ENCODE results near the gene PIK3CB. TPM values are rescaled to one million over a fixed set of nuclear protein-coding genes. Genes with fewer than 3 reads are reported as not detected.
"Not testable (repeated sequence)": the region's sequence is repeated elsewhere in the genome, so short reads cannot be mapped to it uniquely, and the experiment has no call there.

The PIK3CB gene
- total RNA-seq, 2 experiments from 2014 or later, result 17.4 to 20.5 TPM

- DNase-seq, result no peak
- Mint-ChIP-seq H3K4me1 (no peaks in the 10 kb centered on the region), H3K27ac (no peak overlapping the region), H3K36me3 (no peaks in the 10 kb centered on the region), H3K27me3 (no peaks in the 10 kb centered on the region), H3K9me3 (no peaks in the 10 kb centered on the region), H3K4me3 (no peak overlapping the region)
These were observed 22.1 kb upstream of the PIK3CB start for GRCh38 chr3:138856799-138857198.

- Mint-ChIP-seq H3K4me3 (no peak overlapping the region), H3K9me3 (no peaks in the 10 kb centered on the region), H3K27me3 (no peaks in the 10 kb centered on the region), H3K4me1 (no peaks in the 10 kb centered on the region), H3K27ac (no peak overlapping the region), H3K36me3 (no peaks in the 10 kb centered on the region)
- DNase-seq, result no peak
These were observed 20.2 kb upstream of the PIK3CB start for GRCh38 chr3:138854940-138855339.

GRCh38 chr3:138854204-138854603, 19.5 kb upstream of the PIK3CB start:
- H3K27me3 Mint-ChIP-seq, result no peaks in the 10 kb centered on the region
- H3K4me3 Mint-ChIP-seq, result no peak overlapping the region
- H3K36me3 Mint-ChIP-seq, result no peaks in the 10 kb centered on the region

GRCh38 chr3:138850151-138850550, 15.4 kb upstream of the PIK3CB start:
- H3K4me1 Mint-ChIP-seq, result no peaks in the 10 kb centered on the region
- H3K36me3 Mint-ChIP-seq, result no peaks in the 10 kb centered on the region
- H3K27ac Mint-ChIP-seq, result no peak overlapping the region
- H3K9me3 Mint-ChIP-seq, result no peaks in the 10 kb centered on the region
- no peaks in the 10 kb centered on the region for H3K27me3 Mint-ChIP-seq
- no peak overlapping the region for H3K4me3 Mint-ChIP-seq
- DNase-seq, result no peak

More at GRCh38 chr3:138854204-138854603, 19.5 kb upstream of the PIK3CB start:
- Mint-ChIP-seq H3K4me1 (no peaks in the 10 kb centered on the region), H3K27ac (no peak overlapping the region), H3K9me3 (no peaks in the 10 kb centered on the region)
- no peak for DNase-seq

- no peak overlapping the region for H3K27ac Mint-ChIP-seq
- no peaks in the 10 kb centered on the region for H3K27me3 Mint-ChIP-seq
- no peaks in the 10 kb centered on the region for H3K4me1 Mint-ChIP-seq
- DNase-seq, result no peak
- no peak overlapping the region for H3K4me3 Mint-ChIP-seq
- no peaks in the 10 kb centered on the region for H3K36me3 Mint-ChIP-seq
- H3K9me3 Mint-ChIP-seq, result no peaks in the 10 kb centered on the region
These were observed 14.7 kb upstream of the PIK3CB start for GRCh38 chr3:138849222-138849940.

- no peaks in the 10 kb centered on the region for H3K36me3 Mint-ChIP-seq
- no peak overlapping the region for H3K4me3 Mint-ChIP-seq
- no peak for DNase-seq
- no peaks in the 10 kb centered on the region for H3K4me1 Mint-ChIP-seq
- H3K9me3 Mint-ChIP-seq, result no peaks in the 10 kb centered on the region
- no peaks in the 10 kb centered on the region for H3K27me3 Mint-ChIP-seq
- H3K27ac Mint-ChIP-seq, result no peak overlapping the region
These were observed 14.0 kb upstream of the PIK3CB start for GRCh38 chr3:138848696-138849095.

GRCh38 chr3:138846824-138847223, 12.1 kb upstream of the PIK3CB start:
- not testable (repeated sequence) for H3K4me1 Mint-ChIP-seq, DNase-seq, H3K9me3 Mint-ChIP-seq, H3K4me3 Mint-ChIP-seq, H3K27me3 Mint-ChIP-seq, H3K27ac Mint-ChIP-seq, H3K36me3 Mint-ChIP-seq

GRCh38 chr3:138846262-138846791, 11.6 kb upstream of the PIK3CB start:
- no peaks in the 10 kb centered on the region for H3K9me3 Mint-ChIP-seq
- no peaks in the 10 kb centered on the region for H3K36me3 Mint-ChIP-seq
- H3K4me3 Mint-ChIP-seq, result no peak overlapping the region
- H3K4me1 Mint-ChIP-seq, result no peaks in the 10 kb centered on the region
- H3K27me3 Mint-ChIP-seq, result no peaks in the 10 kb centered on the region
- no peak for DNase-seq
- no peak overlapping the region for H3K27ac Mint-ChIP-seq

GRCh38 chr3:138845771-138846173, 11.0 kb upstream of the PIK3CB start:
- Mint-ChIP-seq H3K9me3 (no peaks in the 10 kb centered on the region), H3K27me3 (no peaks in the 10 kb centered on the region), H3K4me3 (no peak overlapping the region), H3K36me3 (no peaks in the 10 kb centered on the region), H3K4me1 (no peaks in the 10 kb centered on the region), H3K27ac (no peak overlapping the region)
- no peak for DNase-seq

GRCh38 chr3:138845181-138845601, 10.5 kb upstream of the PIK3CB start:
- no peak overlapping the region for H3K4me3 Mint-ChIP-seq
- no peaks in the 10 kb centered on the region for H3K4me1 Mint-ChIP-seq
- no peaks in the 10 kb centered on the region for H3K36me3 Mint-ChIP-seq
- DNase-seq, result no peak
- H3K9me3 Mint-ChIP-seq, result no peaks in the 10 kb centered on the region
- no peak overlapping the region for H3K27ac Mint-ChIP-seq
- H3K27me3 Mint-ChIP-seq, result no peaks in the 10 kb centered on the region

GRCh38 chr3:138842483-138843188, 7.9 kb upstream of the PIK3CB start:
- no peaks in the 10 kb centered on the region for H3K4me1 Mint-ChIP-seq
- H3K4me3 Mint-ChIP-seq, result no peak overlapping the region
- no peaks in the 10 kb centered on the region for H3K9me3 Mint-ChIP-seq
- no peaks in the 10 kb centered on the region for H3K27me3 Mint-ChIP-seq
- no peak overlapping the region for H3K27ac Mint-ChIP-seq
- no peak for DNase-seq
- no peaks in the 10 kb centered on the region for H3K36me3 Mint-ChIP-seq

- H3K4me3 Mint-ChIP-seq, H3K27ac Mint-ChIP-seq, H3K4me1 Mint-ChIP-seq, H3K9me3 Mint-ChIP-seq, H3K36me3 Mint-ChIP-seq, DNase-seq, H3K27me3 Mint-ChIP-seq: not testable (repeated sequence)
These were observed 3.7 kb upstream of the PIK3CB start for GRCh38 chr3:138838385-138838784.

GRCh38 chr3:138835846-138836245, 1.1 kb upstream of the PIK3CB start:
- not testable (repeated sequence) for H3K27me3 Mint-ChIP-seq, H3K9me3 Mint-ChIP-seq, H3K36me3 Mint-ChIP-seq, H3K27ac Mint-ChIP-seq, H3K4me3 Mint-ChIP-seq, DNase-seq
- peaks cover 12% of the 10 kb centered on the region for H3K4me1 Mint-ChIP-seq

- no peak for DNase-seq
- Mint-ChIP-seq H3K4me3 (peak overlapping the region; percentile 90), H3K9me3 (peaks cover 3% of the 10 kb centered on the region)
These were observed 649 bp upstream of the PIK3CB start for GRCh38 chr3:138835397-138835757.

GRCh38 chr3:138833899-138834595, 681 bp downstream of the PIK3CB start:
- peaks cover 5% of the 10 kb centered on the region for H3K9me3 Mint-ChIP-seq

More at GRCh38 chr3:138835397-138835757, 649 bp upstream of the PIK3CB start:
- H3K27ac Mint-ChIP-seq, result peak overlapping the region; percentile 89
- H3K27me3 Mint-ChIP-seq, result no peaks in the 10 kb centered on the region
- H3K36me3 Mint-ChIP-seq, result peaks cover 11% of the 10 kb centered on the region
- H3K4me1 Mint-ChIP-seq, result peaks cover 12% of the 10 kb centered on the region

More at GRCh38 chr3:138833899-138834595, 681 bp downstream of the PIK3CB start:
- DNase-seq, result peak; percentile 68
- Mint-ChIP-seq H3K27ac (peak overlapping the region; percentile 74), H3K27me3 (no peaks in the 10 kb centered on the region), H3K4me1 (peaks cover 12% of the 10 kb centered on the region), H3K36me3 (peaks cover 21% of the 10 kb centered on the region), H3K4me3 (peak overlapping the region; percentile 86)

All from activated naive CD8-positive, alpha-beta T cell treated with anti-CD3 and anti-CD28 coated beads for 36 hours (primary cell).